GM13976 (cell line): ENCODE results near the gene NR2C2.

Source experiments
- DNase-seq: peaks from one replicate; pipeline ENCODE4 v3.0.0; 2012; ENCODE audit warnings: low spot score
- CTCF ChIP-seq: IDR thresholded peaks from 2 replicates; pipeline ENCODE4 v1.5.1; 2012; ENCODE audit warnings: borderline replicate concordance, mild to moderate bottlenecking; ENCODE audit not compliant: insufficient read depth; ENCODE audit errors: extremely low read depth, missing control alignments, control extremely low read depth
- in situ Hi-C: fragments of 300-500 bp; cut with MboI; formaldehyde crosslinking; loops from one replicate; pipeline ENCODE4 v1.12.0; 2022; ENCODE audit warnings: low sequenced_read_pairs, mixed read lengths, inconsistent platforms; ENCODE audit not compliant: unreplicated experiment

Gene NR2C2

GRCh38 chr3:15096046-15096445 lies 148.7 kb downstream of the NR2C2 start:
- no peak for DNase-seq
- no peak for TF ChIP-seq CTCF
- in situ Hi-C loops: no loop called here

GRCh38 chr3:15097891-15098290 lies 150.5 kb downstream of the NR2C2 start:
- in situ Hi-C loops: no loop called here
- no peak for TF ChIP-seq CTCF
- no peak for DNase-seq
